ENCODE measurements around the gene RBPMS2. TPM values are rescaled to one million over a fixed set of nuclear protein-coding genes. Genes with fewer than 3 reads are reported as not detected.

RBPMS2 gene
- total RNA-seq, 1 donor from 2014 or later = 4.8 TPM

GRCh38 chr15:64792282-64792681 is 16.9 kb upstream of the RBPMS2 start:
- no peak for DNase-seq (ENCODE audit: extremely low spot score, unreplicated experiment)
- no peak overlapping the region for H3K4me3 Mint-ChIP-seq (ENCODE audit: unreplicated experiment)
- H3K27ac Mint-ChIP-seq (ENCODE audit: unreplicated experiment) = no peak overlapping the region
- no peaks in the 10 kb centered on the region for H3K27me3 Mint-ChIP-seq (ENCODE audit: unreplicated experiment)
- no peaks in the 10 kb centered on the region for H3K4me1 Mint-ChIP-seq (ENCODE audit: unreplicated experiment)
- no peak for TF ChIP-seq CTCF (IDR thresholded peaks at IDR 0.05)
- no peaks in the 10 kb centered on the region for H3K9me3 Mint-ChIP-seq (ENCODE audit: unreplicated experiment)
- H3K36me3 Mint-ChIP-seq (ENCODE audit: unreplicated experiment) = no peaks in the 10 kb centered on the region

GRCh38 chr15:64791401-64791800 is 16.0 kb upstream of the RBPMS2 start:
- Mint-ChIP-seq H3K4me3 (ENCODE audit: unreplicated experiment) (no peak overlapping the region), H3K9me3 (ENCODE audit: unreplicated experiment) (no peaks in the 10 kb centered on the region), H3K27me3 (ENCODE audit: unreplicated experiment) (no peaks in the 10 kb centered on the region), H3K4me1 (ENCODE audit: unreplicated experiment) (no peaks in the 10 kb centered on the region), H3K27ac (ENCODE audit: unreplicated experiment) (no peak overlapping the region), H3K36me3 (ENCODE audit: unreplicated experiment) (no peaks in the 10 kb centered on the region)
- TF ChIP-seq CTCF (IDR thresholded peaks at IDR 0.05) = no peak
- no peak for DNase-seq (ENCODE audit: extremely low spot score, unreplicated experiment)

- TF ChIP-seq CTCF (IDR thresholded peaks at IDR 0.05) = no peak
- Mint-ChIP-seq H3K27ac (ENCODE audit: unreplicated experiment) (no peak overlapping the region), H3K4me3 (ENCODE audit: unreplicated experiment) (no peak overlapping the region), H3K27me3 (ENCODE audit: unreplicated experiment) (no peaks in the 10 kb centered on the region), H3K9me3 (ENCODE audit: unreplicated experiment) (no peaks in the 10 kb centered on the region), H3K36me3 (ENCODE audit: unreplicated experiment) (no peaks in the 10 kb centered on the region), H3K4me1 (ENCODE audit: unreplicated experiment) (no peaks in the 10 kb centered on the region)
- DNase-seq (ENCODE audit: extremely low spot score, unreplicated experiment) = no peak
Observed at GRCh38 chr15:64783796-64784195, 8.4 kb upstream of the RBPMS2 start.

GRCh38 chr15:64782751-64783150 is 7.4 kb upstream of the RBPMS2 start:
- TF ChIP-seq CTCF (IDR thresholded peaks at IDR 0.05) = no peak
- no peak for DNase-seq (ENCODE audit: extremely low spot score, unreplicated experiment)
- H3K4me1 Mint-ChIP-seq (ENCODE audit: unreplicated experiment) = no peaks in the 10 kb centered on the region
- no peak overlapping the region for H3K27ac Mint-ChIP-seq (ENCODE audit: unreplicated experiment)
- H3K4me3 Mint-ChIP-seq (ENCODE audit: unreplicated experiment) = no peak overlapping the region
- H3K9me3 Mint-ChIP-seq (ENCODE audit: unreplicated experiment) = no peaks in the 10 kb centered on the region
- H3K27me3 Mint-ChIP-seq (ENCODE audit: unreplicated experiment) = no peaks in the 10 kb centered on the region
- H3K36me3 Mint-ChIP-seq (ENCODE audit: unreplicated experiment) = no peaks in the 10 kb centered on the region

- Mint-ChIP-seq H3K36me3 (ENCODE audit: unreplicated experiment) (no peaks in the 10 kb centered on the region), H3K9me3 (ENCODE audit: unreplicated experiment) (no peaks in the 10 kb centered on the region), H3K27ac (ENCODE audit: unreplicated experiment) (no peak overlapping the region), H3K27me3 (ENCODE audit: unreplicated experiment) (no peaks in the 10 kb centered on the region), H3K4me3 (ENCODE audit: unreplicated experiment) (no peak overlapping the region), H3K4me1 (ENCODE audit: unreplicated experiment) (no peaks in the 10 kb centered on the region)
- no peak for DNase-seq (ENCODE audit: extremely low spot score, unreplicated experiment)
- TF ChIP-seq CTCF (IDR thresholded peaks at IDR 0.05) = no peak
Observed at GRCh38 chr15:64781299-64781698, 5.9 kb upstream of the RBPMS2 start.

Measured in osteocyte (in vitro differentiated cells).